H1 (cell line): ENCODE results near the gene DRC7.

Source experiments
- GABPA ChIP-seq: IDR thresholded peaks from 2 replicates; pipeline ENCODE4 v1.6.1; 2011; ENCODE audit warnings: mild to moderate bottlenecking, low read length, moderate library complexity, borderline replicate concordance; ENCODE audit not compliant: insufficient read depth
- POLR2A ChIP-seq, 2 experiments: IDR thresholded peaks; 1 replicate in 1 of 2; 2 replicates in 1 of 2; pipeline ENCODE4 v1.6.1; 2011; ENCODE audit warnings: low read depth in 2 of 2, low read length in 2 of 2, mild to moderate bottlenecking in 2 of 2; ENCODE audit errors: control extremely low read depth in 1 of 2
- SAP30 ChIP-seq: fragments of 300-600 bp; sonication (generic); IDR thresholded peaks from 2 replicates; pipeline ENCODE4 v1.7.1; 2012; ENCODE audit warnings: low read length, moderate library complexity, mild to moderate bottlenecking, inconsistent platforms; ENCODE audit not compliant: insufficient read depth, insufficient replicate concordance

- TF ChIP-seq POLR2A (IDR thresholded peaks at IDR 0.05; ENCODE audit: control extremely low read depth in 1 of 2, low read depth in 2 of 2, low read length in 2 of 2), result no peak
- no peak for TF ChIP-seq SAP30
- no peak for TF ChIP-seq GABPA
These were observed 49.5 kb downstream of the DRC7 start for GRCh38 chr16:57743886-57744641.
